Esophagus muscularis mucosa (tissue), 4 donors: ENCODE results near the gene ZNF581.

Experiments used
- CTCF ChIP-seq, 3 experiments: fragments of 200-600 bp in 2 of 3; fragments of 450-650 bp in 1 of 3; sonication (generic) in 2 of 3; IDR thresholded peaks; one replicate each; pipeline ENCODE4 v1.5.1; 2017 to 2019; ENCODE audit warnings: antibody characterized with exemption in 3 of 3, mild to moderate bottlenecking in 2 of 3, moderate library complexity in 1 of 3
- EP300 ChIP-seq: sonication (generic); formaldehyde crosslinking; IDR thresholded peaks from one replicate; pipeline ENCODE4 v1.6.1; 2017; ENCODE audit warnings: antibody characterized with exemption
- POLR2A ChIP-seq: fragments of 450-650 bp; IDR thresholded peaks from one replicate; pipeline ENCODE4 v1.6.1; 2017; ENCODE audit warnings: antibody characterized with exemption, moderate library complexity, mild to moderate bottlenecking, low read depth
- POLR2AphosphoS5 ChIP-seq, 2 donors: sonication (generic); formaldehyde crosslinking; IDR thresholded peaks; one replicate each; pipeline ENCODE4 v1.6.1; 2017; ENCODE audit warnings: antibody characterized with exemption in 2 of 2

- TF ChIP-seq CTCF (IDR thresholded peaks at IDR 0.05) = no peak
- no peak for TF ChIP-seq POLR2AphosphoS5 (IDR thresholded peaks at IDR 0.05)
- no peak for TF ChIP-seq POLR2A
- TF ChIP-seq EP300 = no peak
Observed at GRCh38 chr19:55660991-55661390, 17.5 kb downstream of the ZNF581 start.
